Adrenal gland (tissue), 12 donors: ENCODE data around the gene RUNDC1. TPM values are rescaled to one million over a fixed set of nuclear protein-coding genes. Genes with fewer than 3 reads are reported as not detected.

Source experiments
- DNase-seq, 7 donors: peaks; one replicate each; pipeline ENCODE4 v3.0.0-alpha.2; 2019 to 2020
- H3K27ac ChIP-seq, 5 donors: fragments of 200-600 bp; sonication (generic) in 4 of 5; 1 replicate in 3 of 5; 2 replicates in 2 of 5; pipeline versions ENCODE4 v1.5.1 to v1.8.0; 2016 to 2020; ENCODE audit warnings: mild to moderate bottlenecking in 1 of 5
- H3K27me3 ChIP-seq: fragments of 200-600 bp; 2 replicates; pipeline ENCODE4 v1.8.0; 2021
- H3K36me3 ChIP-seq, 2 donors: fragments of 200-600 bp; replicated peaks in 1 of 2; 1 replicate in 1 of 2; 2 replicates in 1 of 2; pipeline versions ENCODE4 v1.5.1 to v1.8.0; 2018 to 2022
- H3K4me1 ChIP-seq, 2 donors: fragments of 200-600 bp; replicated peaks in 1 of 2; 1 replicate in 1 of 2; 2 replicates in 1 of 2; pipeline versions ENCODE4 v1.5.1 to v1.8.0; 2018 to 2021
- H3K4me3 ChIP-seq, 4 donors: fragments of 200-600 bp; sonication (generic) in 3 of 4; one replicate each; pipeline ENCODE4 v1.5.1; 2016 to 2018
- H3K9me3 ChIP-seq, 3 donors: fragments of 200-600 bp; sonication (generic) in 1 of 3; replicated peaks in 1 of 3; 1 replicate in 2 of 3; 2 replicates in 1 of 3; pipeline versions ENCODE4 v1.5.1 to v1.8.0; 2016 to 2021
- POLR2A ChIP-seq, 2 donors: fragments of 450-650 bp; IDR thresholded peaks; one replicate each; pipeline ENCODE4 v1.6.1; 2017; ENCODE audit warnings: antibody characterized with exemption in 2 of 2, mild to moderate bottlenecking in 2 of 2, moderate library complexity in 1 of 2
- WGBS, 4 donors: extraction: QIAGEN DNeasy Blood & Tissue Kit in 2 of 4; methylation state at CpG; one replicate each; pipeline versions ENCODE4 v1.1.5 to v1.1.7; 2013 to 2017; 5-methylcytosine and 5-hydroxymethylcytosine counted together
- intact Hi-C, 2 donors: fragments of 100-400 bp; cut with DNase I; formaldehyde crosslinking; loops; one replicate each; pipeline versions ENCODE4 v1.14.1 to v1.15.0; 2022 to 2023
- polyA plus RNA-seq, 3 donors: library from polyadenylated mRNA; stranded (reverse); fragments of 200-250 nt in 2 of 3; fragments of 350-450 nt in 1 of 3; fragmentation: Illumina TruSeq in 1 of 3; extraction: RNeasy Lipid Tissue Mini Kit (QIAGEN cat#74804) in 1 of 3; gene quantifications; one replicate each; pipeline ENCODE4 v1.2.3, GENCODE V29; 2013 to 2014
- total RNA-seq, 9 donors: library from RNA; depleted of rRNA in 4 of 9; stranded (reverse); fragments of >200 nt in 4 of 9; fragments of 120-200 nt in 1 of 9; fragmentation: NEBNext Ultra II Directional in 1 of 9; extraction: Animal tissue kit (Norgen Biotek cat#: 25700) in 1 of 9; gene quantifications; one replicate each; pipeline versions ENCODE4 v1.1.0 to v1.2.4, GENCODE V29; 2013 to 2023
- TF ChIP-seq, protein P1 (sequence below), 6 experiments: fragments of 450-650 bp in 4 of 6; fragments of 200-600 bp in 2 of 6; sonication (generic) in 1 of 6; IDR thresholded peaks; 1 replicate in 5 of 6; 2 replicates in 1 of 6; pipeline versions ENCODE4 v1.5.1 to v1.8.0; 2016 to 2021; ENCODE audit warnings: antibody characterized with exemption in 6 of 6, mild to moderate bottlenecking in 2 of 6, moderate library complexity in 1 of 6
- donor health status: healthy with polysubstance abuse.
- donor health status: Bipolar disorder and iron deficiency.
- donor health status: DM: yes; HTN: yes; CAD: no.
- donor health status: DM: no; HTN: no; CAD: no.
- donor health status: DM: no; HTN: no; CAD: no.
- donor health status: DM: yes; HTN: yes; CAD: no.

RUNDC1 gene
- total and polyA plus RNA-seq, 12 donors = 7.6 to 29.7 (median 17.1) TPM

DNA sequence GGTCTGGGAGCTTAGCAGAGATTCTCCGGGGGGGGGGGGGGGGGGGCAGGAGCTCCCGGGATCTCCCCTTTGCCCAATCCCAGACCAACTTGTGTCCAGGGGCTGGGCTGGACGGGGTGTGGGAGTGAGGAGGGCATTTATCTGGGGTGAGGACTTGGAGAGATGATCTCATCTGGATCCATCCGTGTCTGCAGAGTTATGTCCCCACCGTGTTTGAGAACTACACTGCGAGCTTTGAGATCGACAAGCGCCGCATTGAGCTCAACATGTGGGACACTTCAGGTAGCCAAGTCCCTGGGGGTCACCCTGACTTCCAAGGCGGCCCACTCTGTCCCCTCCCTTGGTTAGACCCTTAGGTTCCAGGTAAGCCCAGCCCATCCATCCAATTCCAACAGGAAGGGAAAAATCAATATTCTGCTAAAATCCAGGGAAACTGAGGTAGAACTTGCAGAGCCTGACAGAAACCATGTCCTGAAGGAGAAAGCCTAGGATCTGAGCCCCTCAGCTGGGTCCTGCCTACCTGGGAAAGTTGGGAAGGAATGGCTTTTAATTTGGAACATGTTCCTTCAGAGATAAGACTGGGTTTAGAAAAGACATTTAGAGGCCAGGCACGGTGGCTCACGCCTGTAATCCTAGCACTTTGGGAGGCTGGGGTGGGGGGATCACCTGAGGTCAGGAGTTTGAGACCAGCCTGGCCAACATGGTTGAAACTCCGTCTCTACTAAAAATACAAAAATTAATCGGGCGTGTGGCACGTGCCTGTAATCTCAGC is 45.6 kb downstream of the RUNDC1 start:
- 65 to 78% (median 70%) methylated on average over 13 to 16 of the region's 16 CpGs for WGBS, 4 donors
- H3K36me3 ChIP-seq = no peaks in the 10 kb centered on the region
- intact Hi-C loops = loop anchor here (10.0 kb wide), 2 partner anchors 59 to 289 kb away; no protein-coding TSS in a partner anchor
- no peak overlapping the region for H3K27ac ChIP-seq
- peak in 1 of 7 donors; percentile 32 for DNase-seq
- no peaks in the 10 kb centered on the region for H3K27me3 ChIP-seq
- H3K4me3 ChIP-seq = no peak overlapping the region
- H3K4me1 ChIP-seq = peaks cover 0 to 10% of the 10 kb centered on the region in 2 donors
- TF ChIP-seq, protein P1, sequence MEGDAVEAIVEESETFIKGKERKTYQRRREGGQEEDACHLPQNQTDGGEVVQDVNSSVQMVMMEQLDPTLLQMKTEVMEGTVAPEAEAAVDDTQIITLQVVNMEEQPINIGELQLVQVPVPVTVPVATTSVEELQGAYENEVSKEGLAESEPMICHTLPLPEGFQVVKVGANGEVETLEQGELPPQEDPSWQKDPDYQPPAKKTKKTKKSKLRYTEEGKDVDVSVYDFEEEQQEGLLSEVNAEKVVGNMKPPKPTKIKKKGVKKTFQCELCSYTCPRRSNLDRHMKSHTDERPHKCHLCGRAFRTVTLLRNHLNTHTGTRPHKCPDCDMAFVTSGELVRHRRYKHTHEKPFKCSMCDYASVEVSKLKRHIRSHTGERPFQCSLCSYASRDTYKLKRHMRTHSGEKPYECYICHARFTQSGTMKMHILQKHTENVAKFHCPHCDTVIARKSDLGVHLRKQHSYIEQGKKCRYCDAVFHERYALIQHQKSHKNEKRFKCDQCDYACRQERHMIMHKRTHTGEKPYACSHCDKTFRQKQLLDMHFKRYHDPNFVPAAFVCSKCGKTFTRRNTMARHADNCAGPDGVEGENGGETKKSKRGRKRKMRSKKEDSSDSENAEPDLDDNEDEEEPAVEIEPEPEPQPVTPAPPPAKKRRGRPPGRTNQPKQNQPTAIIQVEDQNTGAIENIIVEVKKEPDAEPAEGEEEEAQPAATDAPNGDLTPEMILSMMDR (IDR thresholded peaks at IDR 0.05) = no peak
- no peak for TF ChIP-seq POLR2A (IDR thresholded peaks at IDR 0.05)
- no peaks in the 10 kb centered on the region for H3K9me3 ChIP-seq

GRCh38 chr17:43026595-43026994 is 46.2 kb downstream of the RUNDC1 start:
- Histone ChIP-seq H3K36me3 (no peaks in the 10 kb centered on the region), H3K27ac (no peak overlapping the region), H3K27me3 (no peaks in the 10 kb centered on the region), H3K4me3 (no peak overlapping the region), H3K4me1 (peaks cover 0 to 10% of the 10 kb centered on the region in 2 donors), H3K9me3 (no peaks in the 10 kb centered on the region)
- intact Hi-C loops = loop anchor here (10.0 kb wide), 2 partner anchors 58 to 288 kb away; no protein-coding TSS in a partner anchor
- DNase-seq = no peak
- 68 to 80% (median 76%) methylated on average over 5 of the region's 5 CpGs for WGBS, 4 donors
- TF ChIP-seq, protein P1 (IDR thresholded peaks at IDR 0.05) = no peak
- TF ChIP-seq POLR2A (IDR thresholded peaks at IDR 0.05) = no peak

DNA sequence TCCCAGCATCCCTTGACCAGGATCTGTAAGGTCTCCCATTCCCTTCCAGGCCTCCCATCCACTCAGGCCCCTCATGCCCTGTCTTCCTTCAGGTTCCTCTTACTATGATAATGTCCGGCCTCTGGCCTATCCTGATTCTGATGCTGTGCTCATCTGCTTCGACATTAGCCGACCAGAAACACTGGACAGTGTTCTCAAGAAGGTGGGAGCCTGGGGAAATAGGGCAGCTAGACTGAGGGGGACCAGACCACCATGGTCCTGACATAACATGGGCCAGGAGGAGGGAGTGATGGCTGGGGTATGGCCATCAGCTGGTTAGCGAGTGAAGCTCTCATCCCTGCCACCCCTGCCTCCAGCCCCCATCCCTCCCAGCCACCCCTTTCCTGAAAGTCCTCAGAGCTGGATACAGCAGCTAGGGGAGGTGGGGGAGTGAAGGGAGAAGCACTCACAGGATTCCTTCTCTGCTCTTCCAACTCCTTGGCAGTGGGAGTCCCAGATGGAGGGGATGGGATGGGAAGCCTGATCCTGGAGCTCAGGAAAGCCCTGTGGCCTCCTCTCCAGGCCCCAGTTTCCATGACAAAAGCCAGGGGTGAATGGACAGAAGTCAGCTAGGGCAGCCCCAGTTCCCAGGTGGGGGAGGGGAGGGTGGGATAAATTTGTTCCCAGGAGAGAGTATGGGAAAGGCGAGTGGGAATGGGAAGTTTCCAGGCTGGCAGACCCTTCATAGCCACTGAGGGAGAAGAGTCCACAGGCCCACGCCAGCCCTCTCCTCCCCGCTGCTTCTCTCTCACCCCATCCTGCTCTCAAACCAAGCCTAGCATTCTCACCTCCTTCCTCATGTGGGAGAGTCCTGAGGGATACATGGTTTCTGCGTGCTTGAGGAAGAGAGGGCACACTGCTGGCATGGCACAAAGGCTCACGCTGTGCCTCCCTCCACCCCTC is 47.0 kb downstream of the RUNDC1 start:
- Histone ChIP-seq H3K36me3 (no peaks in the 10 kb centered on the region), H3K4me1 (peaks cover 0 to 10% of the 10 kb centered on the region in 2 donors), H3K27ac (no peak overlapping the region), H3K27me3 (no peaks in the 10 kb centered on the region), H3K9me3 (no peaks in the 10 kb centered on the region), H3K4me3 (no peak overlapping the region)
- no peak for TF ChIP-seq POLR2A (IDR thresholded peaks at IDR 0.05)
- TF ChIP-seq, protein P1 (IDR thresholded peaks at IDR 0.05) = no peak
- intact Hi-C loops = loop anchor here (10.0 kb wide), 2 partner anchors 57 to 287 kb away; no protein-coding TSS in a partner anchor
- WGBS, 4 donors = 80 to 89% (median 84%) methylated on average over 8 to 9 of the region's 9 CpGs
- peak in 1 of 7 donors; percentile 16 for DNase-seq
